WERI-Rb-1 (cell line): Measurements from ENCODE around the gene ALLC.

Experiments used
- DNase-seq: peaks from one replicate; pipeline ENCODE4 v3.0.0-alpha.2; 2020
- H3K27ac ChIP-seq: fragments of 250-450 bp; sonication (Bioruptor Pico); 2 replicates; pipeline ENCODE4 v1.5.1; 2020; ENCODE audit warnings: mild to moderate bottlenecking, moderate library complexity
- H3K27me3 ChIP-seq: fragments of 250-450 bp; sonication (Bioruptor Pico); 2 replicates; pipeline ENCODE4 v1.5.1; 2021; ENCODE audit warnings: mild to moderate bottlenecking, low read depth, moderate library complexity; ENCODE audit not compliant: insufficient read depth, severe bottlenecking
- H3K36me3 ChIP-seq: fragments of 250-450 bp; sonication (Bioruptor Pico); 2 replicates; pipeline ENCODE4 v1.5.1; 2020; ENCODE audit warnings: mild to moderate bottlenecking, moderate library complexity
- H3K4me3 ChIP-seq: 2 replicates; pipeline ENCODE4 v1.5.1; 2011; ENCODE audit warnings: low read depth, mild to moderate bottlenecking, control low read depth, low read length
- H3K9me3 ChIP-seq: fragments of 250-450 bp; sonication (Bioruptor Pico); 2 replicates; pipeline ENCODE4 v1.5.1; 2021; ENCODE audit warnings: mild to moderate bottlenecking, moderate library complexity; ENCODE audit not compliant: severe bottlenecking
- CTCF ChIP-seq: IDR thresholded peaks from 2 replicates; pipeline ENCODE4 v1.5.1; 2011; ENCODE audit warnings: low read depth, mild to moderate bottlenecking, control low read depth, inconsistent platforms, low read length

Gene ALLC

DNA sequence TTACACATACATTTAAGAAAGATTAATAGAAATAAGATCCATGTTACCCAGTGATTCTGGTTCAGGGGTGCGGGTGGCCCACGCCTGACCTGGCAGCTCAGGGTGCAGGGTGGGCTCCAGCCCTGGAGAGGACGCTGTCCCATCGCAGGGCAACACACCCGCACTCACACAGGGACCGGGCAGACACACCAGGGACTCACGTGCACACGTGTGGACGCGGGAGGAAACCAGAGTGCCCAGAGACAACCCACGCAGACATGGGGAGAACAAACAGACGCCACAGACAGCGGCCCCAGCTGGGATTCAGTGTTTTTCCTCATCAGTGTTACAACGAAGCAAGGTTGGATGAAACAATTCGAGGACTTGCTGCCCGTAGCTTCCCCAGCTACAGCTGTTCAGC is 8.4 kb upstream of the ALLC start:
- TF ChIP-seq CTCF = 0 out of 2 replicates have a peak, but pooled peaks have one; percentile 8
- H3K4me3 ChIP-seq = no peak overlapping the region
- H3K27ac ChIP-seq = no peak overlapping the region
- DNase-seq = no peak
- H3K36me3 ChIP-seq = no peaks in the 10 kb centered on the region
- no peaks in the 10 kb centered on the region for H3K9me3 ChIP-seq
- H3K27me3 ChIP-seq = no peaks in the 10 kb centered on the region

- no peak for DNase-seq
- Histone ChIP-seq H3K36me3 (no peaks in the 10 kb centered on the region), H3K27ac (peak overlapping the region; percentile 55), H3K4me3 (no peak overlapping the region), H3K27me3 (no peaks in the 10 kb centered on the region), H3K9me3 (no peaks in the 10 kb centered on the region)
- TF ChIP-seq CTCF = no peak
These were observed 7.7 kb upstream of the ALLC start for GRCh38 chr2:3650140-3650920.

DNA sequence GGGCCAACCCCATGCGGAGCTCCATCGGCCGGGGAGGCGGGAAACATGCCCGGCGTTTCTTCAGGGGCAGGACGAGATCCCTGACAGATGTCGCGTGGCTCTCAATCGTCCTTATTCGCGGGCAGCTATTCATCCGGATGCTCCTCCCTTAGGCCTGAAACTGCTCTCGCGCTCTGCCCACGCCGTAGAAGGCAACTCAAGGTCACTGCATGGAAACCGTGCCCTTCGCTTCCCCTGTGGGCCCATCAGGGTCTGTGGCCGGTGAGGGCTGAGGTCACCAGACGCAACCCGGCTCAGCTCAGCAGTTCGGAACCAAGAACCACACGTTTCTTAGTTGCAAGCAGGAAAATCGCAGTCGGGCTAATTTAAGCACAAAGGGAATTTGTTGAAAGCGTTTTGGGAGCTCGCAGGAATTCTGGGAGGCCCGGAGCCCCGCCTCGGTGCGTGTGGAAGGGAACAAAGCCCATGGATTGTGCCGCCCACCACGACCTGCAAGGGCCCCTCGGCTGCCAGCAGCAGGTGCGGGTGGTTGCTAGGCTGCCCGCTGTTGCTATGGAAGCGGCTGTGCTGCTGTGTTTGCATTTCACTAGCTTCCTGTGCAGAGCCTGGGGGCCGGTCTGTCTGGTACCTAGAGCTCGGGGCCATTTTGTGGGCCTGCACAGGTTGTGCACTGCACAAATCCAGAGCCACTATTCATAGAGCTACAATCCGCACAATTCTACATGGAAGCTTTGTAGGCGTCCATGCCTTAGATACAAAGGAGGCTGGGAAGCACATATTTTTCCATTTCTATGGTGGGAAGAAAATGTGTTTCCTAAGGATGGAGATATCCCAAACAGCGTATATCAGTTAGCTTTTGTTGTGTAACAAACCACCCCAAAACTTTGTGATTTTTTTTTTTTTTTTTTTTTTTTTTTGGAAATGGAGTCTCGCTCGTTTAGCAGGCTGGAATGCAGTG is 6.0 kb upstream of the ALLC start:
- no peaks in the 10 kb centered on the region for H3K9me3 ChIP-seq
- H3K4me3 ChIP-seq = peak overlapping the region; percentile 7
- no peaks in the 10 kb centered on the region for H3K36me3 ChIP-seq
- TF ChIP-seq CTCF = no peak
- DNase-seq = peak; percentile 77
- no peaks in the 10 kb centered on the region for H3K27me3 ChIP-seq
- peak overlapping the region; percentile 83 for H3K27ac ChIP-seq

GRCh38 chr2:3652896-3653625 is 4.9 kb upstream of the ALLC start:
- Histone ChIP-seq H3K4me3 (no peak overlapping the region), H3K27me3 (no peaks in the 10 kb centered on the region), H3K36me3 (no peaks in the 10 kb centered on the region), H3K9me3 (no peaks in the 10 kb centered on the region), H3K27ac (no peak overlapping the region)
- no peak for TF ChIP-seq CTCF
- peak; percentile 6 for DNase-seq

- Histone ChIP-seq H3K27me3 (no peaks in the 10 kb centered on the region), H3K27ac (no peak overlapping the region), H3K9me3 (no peaks in the 10 kb centered on the region), H3K4me3 (no peak overlapping the region), H3K36me3 (no peaks in the 10 kb centered on the region)
- DNase-seq = peak; percentile 14
- no peak for TF ChIP-seq CTCF
These were observed 4.0 kb upstream of the ALLC start for GRCh38 chr2:3654011-3654410.
